Upper lobe of left lung (tissue), 4 donors: ENCODE results near the gene ZNF639.

Experiments used
- EP300 ChIP-seq, 4 donors: sonication (generic); formaldehyde crosslinking; IDR thresholded peaks; one replicate each; pipeline ENCODE4 v1.5.1; 2017; ENCODE audit warnings: antibody characterized with exemption in 4 of 4, control low read depth in 2 of 4
- POLR2A ChIP-seq, 4 donors: fragments of 450-650 bp; IDR thresholded peaks; one replicate each; pipeline ENCODE4 v1.5.1; 2016 to 2017; ENCODE audit warnings: antibody characterized with exemption in 4 of 4, mild to moderate bottlenecking in 2 of 4
- POLR2AphosphoS5 ChIP-seq, 2 donors: sonication (generic); formaldehyde crosslinking; IDR thresholded peaks; one replicate each; pipeline ENCODE4 v1.5.1; 2017; ENCODE audit warnings: antibody characterized with exemption in 2 of 2
- TF ChIP-seq, protein P1 (sequence below), 6 experiments: fragments of 450-650 bp in 4 of 6; fragments of 200-600 bp in 2 of 6; sonication (generic) in 2 of 6; IDR thresholded peaks; one replicate each; pipeline ENCODE4 v1.5.1; 2016 to 2019; ENCODE audit warnings: antibody characterized with exemption in 6 of 6

DNA sequence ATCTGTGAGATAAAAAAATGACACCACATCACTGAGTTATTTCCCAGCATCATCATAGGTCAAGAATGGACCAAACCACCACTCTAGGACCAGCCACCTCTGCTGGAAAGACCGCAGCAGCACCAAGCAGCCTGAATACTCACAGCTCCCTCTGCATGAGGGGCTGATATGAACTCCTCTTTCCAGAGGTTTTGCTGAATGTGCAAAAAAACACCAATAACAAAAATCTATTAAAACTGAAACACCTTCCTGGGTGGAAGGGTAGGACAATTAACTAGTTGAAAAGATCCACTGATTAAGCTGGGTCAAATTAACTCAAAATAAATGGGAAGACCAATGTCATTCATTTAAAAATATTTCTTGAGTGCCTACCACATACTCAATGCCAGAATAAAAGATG lies 43.0 kb upstream of the ZNF639 start:
- TF ChIP-seq, protein P1, sequence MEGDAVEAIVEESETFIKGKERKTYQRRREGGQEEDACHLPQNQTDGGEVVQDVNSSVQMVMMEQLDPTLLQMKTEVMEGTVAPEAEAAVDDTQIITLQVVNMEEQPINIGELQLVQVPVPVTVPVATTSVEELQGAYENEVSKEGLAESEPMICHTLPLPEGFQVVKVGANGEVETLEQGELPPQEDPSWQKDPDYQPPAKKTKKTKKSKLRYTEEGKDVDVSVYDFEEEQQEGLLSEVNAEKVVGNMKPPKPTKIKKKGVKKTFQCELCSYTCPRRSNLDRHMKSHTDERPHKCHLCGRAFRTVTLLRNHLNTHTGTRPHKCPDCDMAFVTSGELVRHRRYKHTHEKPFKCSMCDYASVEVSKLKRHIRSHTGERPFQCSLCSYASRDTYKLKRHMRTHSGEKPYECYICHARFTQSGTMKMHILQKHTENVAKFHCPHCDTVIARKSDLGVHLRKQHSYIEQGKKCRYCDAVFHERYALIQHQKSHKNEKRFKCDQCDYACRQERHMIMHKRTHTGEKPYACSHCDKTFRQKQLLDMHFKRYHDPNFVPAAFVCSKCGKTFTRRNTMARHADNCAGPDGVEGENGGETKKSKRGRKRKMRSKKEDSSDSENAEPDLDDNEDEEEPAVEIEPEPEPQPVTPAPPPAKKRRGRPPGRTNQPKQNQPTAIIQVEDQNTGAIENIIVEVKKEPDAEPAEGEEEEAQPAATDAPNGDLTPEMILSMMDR (IDR thresholded peaks at IDR 0.05): no peak
- TF ChIP-seq POLR2A (IDR thresholded peaks at IDR 0.05) (no peak), POLR2AphosphoS5 (IDR thresholded peaks at IDR 0.05) (no peak), EP300 (IDR thresholded peaks at IDR 0.05) (no peak)
